Left lung (tissue), 10 donors: ENCODE results near the gene CYP2C9. TPM values are rescaled to one million over a fixed set of nuclear protein-coding genes. Genes with fewer than 3 reads are reported as not detected.
"Not testable (repeated sequence)": the region's sequence is repeated elsewhere in the genome, so short reads cannot be mapped to it uniquely, and the experiment has no call there.

Experiments
- ATAC-seq: fragments of 200-7000 bp; cut with Tn5 transposase; one replicate; pipeline ENCODE4 v1.9.1; 2020; ENCODE audit warnings: moderate library complexity
- DNase-seq, 4 donors: peaks; one replicate each; pipeline ENCODE4 v3.0.0-alpha.2; 2013 to 2020
- H3K27ac ChIP-seq, 2 donors: fragments of 200-600 bp; sonication (generic) in 1 of 2; one replicate each; pipeline versions ENCODE4 v1.5.0 to v1.8.0; 2020 to 2021
- H3K27me3 ChIP-seq, 2 donors: fragments of 200-600 bp; sonication (generic) in 1 of 2; one replicate each; pipeline versions ENCODE4 v1.5.0 to v1.8.0; 2020 to 2021
- H3K36me3 ChIP-seq, 2 donors: fragments of 200-600 bp; sonication (generic) in 1 of 2; one replicate each; pipeline versions ENCODE4 v1.5.0 to v1.8.0; 2020 to 2021
- H3K4me1 ChIP-seq, 2 donors: fragments of 200-600 bp; one replicate each; pipeline ENCODE4 v1.8.0; 2021
- H3K4me3 ChIP-seq, 2 donors: fragments of 200-600 bp; sonication (generic) in 1 of 2; one replicate each; pipeline versions ENCODE4 v1.5.0 to v1.8.0; 2020 to 2021; ENCODE audit warnings: mild to moderate bottlenecking in 1 of 2
- H3K9me3 ChIP-seq, 2 donors: fragments of 200-600 bp; sonication (generic) in 1 of 2; one replicate each; pipeline versions ENCODE4 v1.5.0 to v1.8.0; 2020 to 2021
- CTCF ChIP-seq, 2 donors: fragments of 200-600 bp; sonication (generic) in 1 of 2; IDR thresholded peaks; one replicate each; pipeline versions ENCODE4 v1.5.0 to v1.8.0; 2021; ENCODE audit warnings: antibody characterized with exemption in 2 of 2
- intact Hi-C, 2 donors: fragments of 100-400 bp; cut with DNase I; formaldehyde crosslinking; loops; one replicate each; pipeline versions ENCODE4 v1.11.2 to v1.14.2; 2022
- polyA plus RNA-seq, 6 donors: library from polyadenylated mRNA; unstranded; fragments of 120-200 nt; gene quantifications; one replicate each; pipeline ENCODE4 v1.2.1, GENCODE V29; 2013; ENCODE audit not compliant: insufficient read length in 6 of 6
- total RNA-seq, 2 donors: library from RNA; stranded (reverse); fragmentation: NEBNext Ultra II Directional; extraction: Animal tissue kit (Norgen Biotek cat#: 25700); gene quantifications; one replicate each; pipeline ENCODE4 v1.2.1, GENCODE V29; 2021
- donor health status: DM: no; HTN: yes; CAD: no.
- donor health status: DM: no; HTN: no; CAD: no.

The CYP2C9 gene
- total and polyA plus RNA-seq, 8 donors: 0.40 to 1.0 (median 0.68) TPM; not detected in 1

- H3K27ac ChIP-seq: no peak overlapping the region
- H3K36me3 ChIP-seq: no peaks in the 10 kb centered on the region
- no peaks in the 10 kb centered on the region for H3K4me1 ChIP-seq
- no peak for TF ChIP-seq CTCF (IDR thresholded peaks at IDR 0.05)
- no peak overlapping the region for H3K4me3 ChIP-seq
- intact Hi-C loops: no loop called here
- ATAC-seq (peak; percentile 57), DNase-seq (peak in 1 of 4 donors; percentile 2)
- no peaks in the 10 kb centered on the region for H3K27me3 ChIP-seq
- H3K9me3 ChIP-seq: peaks cover 0 to 26% of the 10 kb centered on the region in 2 donors
Measured at GRCh38 chr10:94902570-94902969, 35.9 kb upstream of the CYP2C9 start.

GRCh38 chr10:94904506-94905148 is 33.8 kb upstream of the CYP2C9 start:
- H3K36me3 ChIP-seq, H3K4me3 ChIP-seq, H3K27me3 ChIP-seq, H3K4me1 ChIP-seq, DNase-seq, H3K27ac ChIP-seq, intact Hi-C loops: not testable (repeated sequence)
- peaks cover 0 to 31% of the 10 kb centered on the region in 2 donors for H3K9me3 ChIP-seq
- ATAC-seq: peak; percentile 34

GRCh38 chr10:94916423-94916822 is 22.0 kb upstream of the CYP2C9 start:
- intact Hi-C loops: no loop called here
- Histone ChIP-seq H3K27ac (no peak overlapping the region), H3K4me1 (no peaks in the 10 kb centered on the region), H3K36me3 (no peaks in the 10 kb centered on the region), H3K9me3 (peaks cover 0 to 34% of the 10 kb centered on the region in 2 donors), H3K27me3 (no peaks in the 10 kb centered on the region), H3K4me3 (no peak overlapping the region)
- ATAC-seq: no peak
- no peak for DNase-seq
- no peak for TF ChIP-seq CTCF (IDR thresholded peaks at IDR 0.05)

- ATAC-seq: no peak
Measured at GRCh38 chr10:94936721-94937120, 1.7 kb upstream of the CYP2C9 start.

GRCh38 chr10:94943432-94944103 is 5.1 kb downstream of the CYP2C9 start:
- H3K9me3 ChIP-seq: peaks cover 0 to 30% of the 10 kb centered on the region in 2 donors
- ATAC-seq, H3K4me1 ChIP-seq, H3K36me3 ChIP-seq, H3K27me3 ChIP-seq, intact Hi-C loops, H3K4me3 ChIP-seq, H3K27ac ChIP-seq, DNase-seq: not testable (repeated sequence)

More at GRCh38 chr10:94936721-94937120, 1.7 kb upstream of the CYP2C9 start:
- no peaks in the 10 kb centered on the region for H3K36me3 ChIP-seq
- no peak overlapping the region for H3K27ac ChIP-seq
- intact Hi-C loops: no loop called here
- peaks cover 0 to 1% of the 10 kb centered on the region in 2 donors for H3K9me3 ChIP-seq
- H3K4me1 ChIP-seq: no peaks in the 10 kb centered on the region
- TF ChIP-seq CTCF (IDR thresholded peaks at IDR 0.05): no peak
- peaks cover 0 to 3% of the 10 kb centered on the region in 2 donors for H3K27me3 ChIP-seq
- no peak for DNase-seq
- no peak overlapping the region for H3K4me3 ChIP-seq

GRCh38 chr10:94946181-94946580 is 7.7 kb downstream of the CYP2C9 start:
- intact Hi-C loops: not testable (repeated sequence)

More at GRCh38 chr10:94946181-94946580, 7.7 kb downstream of the CYP2C9 start:
- not testable (repeated sequence) for DNase-seq, H3K27me3 ChIP-seq, H3K4me1 ChIP-seq, H3K36me3 ChIP-seq, H3K27ac ChIP-seq, ATAC-seq, H3K4me3 ChIP-seq
- H3K9me3 ChIP-seq: peaks cover 0 to 28% of the 10 kb centered on the region in 2 donors
